Thymus (tissue), 11 donors: ENCODE data around the gene BLID. TPM values are rescaled to one million over a fixed set of nuclear protein-coding genes. Genes with fewer than 3 reads are reported as not detected.

Experiments used
- DNase-seq, 9 donors: peaks; one replicate each; pipeline ENCODE4 v3.0.0-alpha.2; 2013; ENCODE audit warnings: low spot score in 9 of 9, low read depth in 6 of 9, missing footprints in 1 of 9
- H3K27ac ChIP-seq, 2 donors: one replicate each; pipeline ENCODE4 v1.5.1; 2013; ENCODE audit warnings: control low read depth in 1 of 2, low read depth in 1 of 2, low read length in 1 of 2, mild to moderate bottlenecking in 1 of 2, moderate library complexity in 1 of 2
- H3K27me3 ChIP-seq, 2 donors: one replicate each; pipeline ENCODE4 v1.5.1; 2013; ENCODE audit warnings: low read length in 1 of 2; ENCODE audit not compliant: control insufficient read depth in 2 of 2, insufficient read depth in 1 of 2
- H3K36me3 ChIP-seq, 2 donors: one replicate each; pipeline ENCODE4 v1.5.1; 2013; ENCODE audit warnings: low read length in 1 of 2, mild to moderate bottlenecking in 1 of 2, moderate library complexity in 1 of 2; ENCODE audit not compliant: control insufficient read depth in 2 of 2, insufficient read depth in 2 of 2
- H3K4me1 ChIP-seq, 2 donors: one replicate each; pipeline ENCODE4 v1.5.1; 2013; ENCODE audit warnings: low read length in 2 of 2; ENCODE audit not compliant: control insufficient read depth in 2 of 2, insufficient read depth in 2 of 2
- H3K4me3 ChIP-seq, 2 donors: one replicate each; pipeline ENCODE4 v1.5.1; 2013; ENCODE audit warnings: low read length in 2 of 2, control low read depth in 1 of 2, mild to moderate bottlenecking in 1 of 2
- H3K9me3 ChIP-seq, 2 donors: one replicate each; pipeline ENCODE4 v1.5.1; 2013; ENCODE audit warnings: low read length in 1 of 2, mild to moderate bottlenecking in 1 of 2; ENCODE audit not compliant: control insufficient read depth in 2 of 2, insufficient read depth in 1 of 2
- WGBS: extraction: QIAGEN DNeasy Blood & Tissue Kit; methylation state at CpG from one replicate; pipeline ENCODE4 v1.1.7; 2013; 5-methylcytosine and 5-hydroxymethylcytosine counted together
- polyA plus RNA-seq: library from polyadenylated mRNA; stranded (reverse); fragments of 200-250 nt; gene quantifications from one replicate; pipeline ENCODE4 v1.2.3, GENCODE V29; 2013
- total RNA-seq: library from RNA; stranded (reverse); fragments of 120-200 nt; gene quantifications from one replicate; pipeline ENCODE4 v1.2.4, GENCODE V29; 2013
- donor health status: healthy.

The BLID gene
- total and polyA plus RNA-seq, 2 donors: 0.71 TPM; not detected in 1

- no peaks in the 10 kb centered on the region for H3K27me3 ChIP-seq
- WGBS: 95% methylated on average over 3 of the region's 3 CpGs
- H3K4me3 ChIP-seq: no peak overlapping the region
- H3K4me1 ChIP-seq: no peaks in the 10 kb centered on the region
- no peak overlapping the region for H3K27ac ChIP-seq
- DNase-seq: no peak
- H3K9me3 ChIP-seq: no peaks in the 10 kb centered on the region
- H3K36me3 ChIP-seq: no peaks in the 10 kb centered on the region
These were observed 28.7 kb upstream of the BLID start for GRCh38 chr11:122144752-122145151.

DNA sequence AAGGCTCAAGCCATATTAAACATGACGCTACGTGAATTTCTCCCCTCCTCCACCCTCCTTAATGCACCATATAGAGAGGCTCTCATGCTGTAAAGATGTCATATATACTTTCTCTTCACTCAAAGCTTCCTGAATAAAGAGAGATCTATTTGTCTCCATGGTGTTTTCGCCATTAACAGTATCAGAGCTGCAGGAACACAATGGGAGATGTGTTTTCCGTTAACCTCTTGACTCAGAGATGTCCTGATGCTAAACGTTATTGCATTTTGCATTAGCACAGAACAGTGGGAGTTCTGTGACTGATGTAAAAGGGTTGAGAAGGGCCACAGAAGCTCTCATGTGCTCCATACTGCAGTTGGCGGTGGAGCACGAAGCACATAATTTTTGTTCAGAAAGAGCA, 25.7 kb upstream of the BLID start:
- WGBS: 92% methylated on average over 7 of the region's 7 CpGs
- DNase-seq: no peak
- H3K36me3 ChIP-seq: no peaks in the 10 kb centered on the region

DNA sequence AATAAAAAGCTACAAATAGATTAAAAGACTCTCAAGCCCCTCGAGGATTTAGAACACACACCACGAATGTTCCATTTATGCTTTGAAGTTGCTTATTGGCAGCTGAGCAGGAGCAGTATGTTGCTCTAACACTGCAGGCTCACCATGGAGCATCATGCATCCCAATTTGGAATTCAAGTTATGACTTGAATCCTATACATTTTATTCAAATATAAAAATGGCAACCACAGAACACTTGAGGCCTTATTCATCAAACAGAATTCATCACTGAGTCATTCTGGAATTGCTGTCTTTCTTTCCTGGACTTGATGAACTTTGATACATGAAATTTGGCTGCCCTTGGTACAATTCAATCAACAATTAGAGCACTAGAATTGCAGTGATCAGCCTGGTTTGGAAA, 24.5 kb upstream of the BLID start:
- H3K27ac ChIP-seq: no peak overlapping the region
- WGBS: 91% methylated on average over 2 of the region's 2 CpGs
- no peaks in the 10 kb centered on the region for H3K4me1 ChIP-seq
- no peaks in the 10 kb centered on the region for H3K9me3 ChIP-seq
- DNase-seq: no peak
- H3K4me3 ChIP-seq: no peak overlapping the region
- no peaks in the 10 kb centered on the region for H3K36me3 ChIP-seq
- H3K27me3 ChIP-seq: no peaks in the 10 kb centered on the region

More for the DNA sequence above, 25.7 kb upstream of the BLID start:
- Histone ChIP-seq H3K27me3 (no peaks in the 10 kb centered on the region), H3K9me3 (no peaks in the 10 kb centered on the region), H3K4me3 (no peak overlapping the region), H3K4me1 (no peaks in the 10 kb centered on the region), H3K27ac (no peak overlapping the region)

GRCh38 chr11:122139595-122139866, 23.5 kb upstream of the BLID start:
- H3K27ac ChIP-seq: no peak overlapping the region
- 89% methylated on average over 1 of the region's 1 CpG for WGBS

GRCh38 chr11:122138744-122139594, 23.0 kb upstream of the BLID start:
- WGBS: 90% methylated on average over 5 of the region's 5 CpGs
- no peaks in the 10 kb centered on the region for H3K36me3 ChIP-seq
- no peaks in the 10 kb centered on the region for H3K27me3 ChIP-seq
- no peak for DNase-seq
- no peak overlapping the region for H3K4me3 ChIP-seq
- no peak overlapping the region for H3K27ac ChIP-seq
- no peaks in the 10 kb centered on the region for H3K9me3 ChIP-seq
- no peaks in the 10 kb centered on the region for H3K4me1 ChIP-seq

More at GRCh38 chr11:122139595-122139866, 23.5 kb upstream of the BLID start:
- Histone ChIP-seq H3K36me3 (no peaks in the 10 kb centered on the region), H3K4me3 (no peak overlapping the region), H3K9me3 (no peaks in the 10 kb centered on the region), H3K4me1 (no peaks in the 10 kb centered on the region), H3K27me3 (no peaks in the 10 kb centered on the region)
- no peak for DNase-seq

GRCh38 chr11:122137078-122137793, 21.2 kb upstream of the BLID start:
- no peak overlapping the region for H3K27ac ChIP-seq
- no peak overlapping the region for H3K4me3 ChIP-seq
- no peak for DNase-seq
- WGBS: 90% methylated on average over 2 of the region's 2 CpGs
- H3K9me3 ChIP-seq: no peaks in the 10 kb centered on the region
- H3K4me1 ChIP-seq: no peaks in the 10 kb centered on the region
- no peaks in the 10 kb centered on the region for H3K36me3 ChIP-seq
- H3K27me3 ChIP-seq: no peaks in the 10 kb centered on the region

- no peaks in the 10 kb centered on the region for H3K36me3 ChIP-seq
- no peak for DNase-seq
- no peaks in the 10 kb centered on the region for H3K4me1 ChIP-seq
- no peaks in the 10 kb centered on the region for H3K27me3 ChIP-seq
- no peak overlapping the region for H3K27ac ChIP-seq
- no peak overlapping the region for H3K4me3 ChIP-seq
- WGBS: 82% methylated on average over 2 of the region's 2 CpGs
- no peaks in the 10 kb centered on the region for H3K9me3 ChIP-seq
These were observed 15.1 kb upstream of the BLID start for GRCh38 chr11:122131126-122131525.

DNA sequence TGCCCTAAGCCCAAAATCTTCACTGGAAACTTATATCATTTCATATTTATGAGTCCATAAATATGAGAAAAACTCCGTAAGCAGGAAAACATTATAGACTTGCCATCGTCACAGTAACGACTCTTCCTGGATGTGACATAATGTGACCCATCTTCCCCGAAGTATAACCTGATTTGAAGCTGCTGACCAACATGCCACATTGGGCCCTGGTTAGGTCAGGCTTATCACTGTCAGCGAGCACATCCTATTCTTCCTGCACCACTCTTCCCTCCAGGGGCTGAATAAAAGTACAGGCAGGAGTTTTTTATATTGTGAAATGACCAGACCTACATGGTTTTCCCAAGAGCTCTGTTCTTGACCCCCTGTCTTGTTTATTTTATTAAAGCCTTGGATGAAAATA, 12.1 kb upstream of the BLID start:
- Histone ChIP-seq H3K9me3 (no peaks in the 10 kb centered on the region), H3K27ac (no peak overlapping the region), H3K27me3 (no peaks in the 10 kb centered on the region), H3K36me3 (no peaks in the 10 kb centered on the region), H3K4me1 (no peaks in the 10 kb centered on the region), H3K4me3 (no peak overlapping the region)
- DNase-seq: no peak
- WGBS: 94% methylated on average over 5 of the region's 5 CpGs

DNA sequence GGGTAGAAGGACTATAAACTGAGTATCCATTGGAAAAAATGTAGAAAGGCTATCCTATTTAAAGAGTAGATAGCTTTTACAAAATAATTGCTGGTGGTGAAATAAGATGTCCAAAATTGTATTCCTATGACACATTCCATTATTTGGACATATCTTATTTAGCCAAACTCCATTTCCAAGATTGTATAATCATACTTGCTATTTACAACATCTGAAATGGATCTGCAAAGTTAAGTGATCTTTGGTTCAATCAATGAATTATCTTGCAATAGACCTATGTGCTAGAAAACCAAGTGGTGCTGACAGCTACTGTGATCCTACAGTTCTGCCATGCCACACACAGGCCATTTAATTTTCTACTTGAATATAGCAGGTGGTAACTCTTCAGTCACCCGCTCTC, 11.0 kb upstream of the BLID start:
- Histone ChIP-seq H3K27me3 (no peaks in the 10 kb centered on the region), H3K27ac (no peak overlapping the region), H3K4me3 (no peak overlapping the region), H3K9me3 (no peaks in the 10 kb centered on the region), H3K36me3 (no peaks in the 10 kb centered on the region), H3K4me1 (no peaks in the 10 kb centered on the region)
- no peak for DNase-seq
- WGBS: 97% methylated on average over 1 of the region's 1 CpG
